NOMO-1 (cell line): ENCODE measurements around the gene VAV2.
"Not testable (repeated sequence)": the region's sequence is repeated elsewhere in the genome, so short reads cannot be mapped to it uniquely, and the experiment has no call there.

Experiments used
- DNase-seq, 2 experiments: peaks; one replicate each; lab custom pipeline; 2025; ENCODE audit not compliant: unreplicated experiment in 2 of 2; lab: John Stamatoyannopoulos, UW

VAV2 gene

DNA sequence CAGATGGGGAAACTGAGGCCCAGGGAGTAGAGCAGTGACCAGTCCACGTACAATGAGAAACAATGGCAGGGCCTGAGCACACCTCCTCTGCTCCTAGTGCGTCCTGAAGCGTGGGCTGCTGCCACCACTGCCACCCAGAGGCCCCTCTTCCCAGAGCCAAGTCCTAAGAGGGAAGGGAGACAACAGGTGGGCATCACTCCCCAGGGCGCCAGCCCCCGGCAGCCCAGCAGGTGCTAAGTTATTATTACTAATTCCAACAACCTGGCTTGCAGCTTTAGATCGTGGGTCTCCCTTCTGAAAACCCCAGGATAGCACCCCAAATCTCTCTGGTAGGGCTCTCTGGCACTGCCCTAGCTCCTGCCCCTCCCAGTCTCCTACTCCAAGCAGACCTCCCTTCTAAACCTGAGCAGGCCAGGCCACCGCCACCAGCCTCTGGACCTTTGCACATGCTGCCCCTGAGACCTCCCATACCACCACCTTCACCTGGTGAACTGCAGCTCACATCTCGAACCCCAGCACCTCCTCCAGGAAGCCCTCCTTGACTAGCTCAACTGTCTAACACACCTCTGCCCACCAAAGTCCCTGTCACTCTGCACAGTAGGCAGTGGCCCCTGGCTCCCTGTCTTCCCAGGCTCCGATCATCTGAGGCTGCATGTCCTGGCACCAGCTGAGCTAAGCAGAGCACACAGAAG, 65.8 kb downstream of the VAV2 start:
- no peak for DNase-seq

DNA sequence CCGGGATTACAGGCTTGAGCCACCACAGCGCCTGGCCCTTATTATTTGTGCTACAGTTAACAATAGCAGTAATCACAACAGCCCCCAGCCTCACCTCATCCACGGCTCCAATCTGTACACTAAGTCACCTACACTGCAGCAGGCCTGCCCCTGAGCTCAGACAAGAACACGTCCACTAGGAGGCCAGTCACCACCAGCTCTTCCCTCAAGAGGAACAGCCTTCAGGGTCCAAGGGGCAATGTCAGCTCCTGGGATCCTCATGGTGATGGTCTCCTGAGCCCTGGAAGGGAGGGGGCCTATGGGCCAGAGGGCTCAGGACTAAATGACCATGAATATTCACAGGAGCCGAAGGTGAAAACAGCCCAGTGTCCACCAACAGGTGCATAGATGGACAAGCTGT, 67.7 kb downstream of the VAV2 start:
- no peak for DNase-seq

DNA sequence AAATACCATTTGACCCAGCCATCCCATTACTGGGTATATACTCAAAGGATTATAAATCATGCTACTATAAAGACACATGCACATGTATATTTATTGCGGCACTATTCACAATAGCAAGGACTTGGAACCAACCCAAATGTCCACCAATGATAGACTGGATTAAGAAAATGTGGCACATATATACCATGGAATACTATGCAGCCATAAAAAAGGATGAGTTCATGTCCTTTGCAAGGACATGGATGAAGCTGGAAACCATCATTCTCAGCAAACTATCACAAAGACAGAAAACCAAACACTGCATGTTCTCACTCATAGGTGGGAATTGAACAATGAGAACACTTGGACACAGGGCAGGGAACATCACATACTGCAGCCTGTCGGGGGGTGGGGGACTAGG, 68.5 kb downstream of the VAV2 start:
- DNase-seq: not testable (repeated sequence)

DNA sequence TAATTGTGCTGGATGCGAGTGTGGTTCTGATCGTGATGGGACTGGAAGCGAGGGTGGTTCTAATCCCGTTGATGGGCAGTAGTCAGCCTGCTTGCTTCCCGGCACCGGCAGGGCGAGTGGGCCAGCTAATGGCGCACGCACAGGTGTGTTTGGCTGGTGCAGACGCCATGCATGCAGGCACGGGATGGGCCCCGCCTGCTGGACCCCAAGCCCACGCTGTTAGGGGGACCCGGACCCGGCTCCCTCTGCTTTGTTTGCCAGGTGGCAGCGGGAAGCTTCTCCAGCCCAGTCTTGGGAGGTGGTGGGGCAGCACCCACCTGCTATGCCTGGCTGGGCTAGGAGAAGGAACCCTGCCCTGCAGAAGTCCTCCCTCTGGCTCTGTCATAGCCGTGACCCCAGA, 70.3 kb downstream of the VAV2 start:
- DNase-seq: no peak

GRCh38 chr9:133920471-133920870, 71.7 kb downstream of the VAV2 start:
- DNase-seq: no peak

DNA sequence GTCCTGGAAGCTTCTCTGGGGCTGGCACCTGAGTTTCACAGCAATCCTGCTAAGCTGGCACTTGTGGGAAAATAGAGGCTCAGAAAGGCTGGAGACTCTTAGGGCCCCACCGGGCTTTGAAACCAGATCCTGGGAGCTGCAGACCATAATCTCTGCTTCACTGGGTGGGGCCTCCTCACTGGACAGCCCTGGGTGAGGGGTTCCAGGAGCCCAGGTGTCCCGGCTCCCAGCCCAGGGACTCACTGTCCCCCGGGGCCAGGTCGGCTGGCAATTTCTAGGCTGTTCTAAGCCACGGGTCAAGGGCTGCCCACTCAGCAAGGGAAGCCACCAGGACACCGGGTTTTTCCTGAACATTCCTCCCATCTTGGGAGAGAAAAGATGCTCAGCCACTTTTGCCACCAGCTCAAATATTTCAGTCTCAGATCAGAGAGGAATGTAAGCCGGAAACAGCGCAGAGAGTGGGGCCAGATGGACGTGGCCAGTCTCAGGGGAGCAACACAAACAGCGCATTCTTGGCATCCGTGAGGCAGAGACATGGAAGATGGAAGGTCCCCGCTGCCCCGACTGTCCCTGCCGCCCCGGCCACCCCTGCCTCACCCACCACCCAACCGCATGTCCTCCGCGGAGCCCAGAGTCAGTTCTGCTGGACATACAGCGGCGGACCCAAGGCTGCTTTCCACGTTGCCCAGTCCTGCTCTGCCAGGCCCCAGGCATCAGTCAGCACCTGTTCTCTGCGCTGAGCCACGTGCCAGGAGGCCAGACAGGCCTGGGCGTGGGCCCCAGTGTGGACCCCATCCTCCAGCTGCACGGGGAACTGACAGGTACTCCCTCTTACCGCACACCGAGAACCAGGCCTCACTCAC, 72.6 kb downstream of the VAV2 start:
- no peak for DNase-seq

GRCh38 chr9:133918111-133918813, 73.9 kb downstream of the VAV2 start:
- DNase-seq: no peak

GRCh38 chr9:133917375-133917774, 74.7 kb downstream of the VAV2 start:
- no peak for DNase-seq

- DNase-seq: no peak
These were observed 76.0 kb downstream of the VAV2 start for GRCh38 chr9:133916159-133916541.

DNA sequence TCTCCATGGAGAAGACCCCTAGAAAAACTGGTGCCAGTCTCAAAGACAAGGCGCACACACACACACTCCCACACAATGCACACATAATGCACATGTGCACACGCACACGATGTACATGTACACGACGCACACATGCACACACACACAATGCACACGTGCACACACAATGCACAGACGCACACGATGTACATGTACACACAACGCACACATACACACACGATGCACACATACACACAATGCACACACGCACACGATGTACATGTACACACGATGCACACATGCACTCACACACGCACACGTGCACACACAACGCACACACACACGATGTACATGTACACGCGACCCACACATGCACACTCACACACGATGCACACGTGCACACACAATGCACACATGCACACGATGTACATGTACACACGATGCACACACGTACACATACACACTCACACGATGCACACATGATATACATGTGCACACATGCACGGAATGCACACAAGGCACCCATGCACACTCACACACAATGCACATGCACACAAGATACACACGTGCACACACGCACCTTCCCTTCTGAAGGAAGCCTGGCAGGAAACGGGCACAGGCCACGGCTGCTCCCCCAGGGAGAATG, 76.5 kb downstream of the VAV2 start:
- DNase-seq: no peak

DNA sequence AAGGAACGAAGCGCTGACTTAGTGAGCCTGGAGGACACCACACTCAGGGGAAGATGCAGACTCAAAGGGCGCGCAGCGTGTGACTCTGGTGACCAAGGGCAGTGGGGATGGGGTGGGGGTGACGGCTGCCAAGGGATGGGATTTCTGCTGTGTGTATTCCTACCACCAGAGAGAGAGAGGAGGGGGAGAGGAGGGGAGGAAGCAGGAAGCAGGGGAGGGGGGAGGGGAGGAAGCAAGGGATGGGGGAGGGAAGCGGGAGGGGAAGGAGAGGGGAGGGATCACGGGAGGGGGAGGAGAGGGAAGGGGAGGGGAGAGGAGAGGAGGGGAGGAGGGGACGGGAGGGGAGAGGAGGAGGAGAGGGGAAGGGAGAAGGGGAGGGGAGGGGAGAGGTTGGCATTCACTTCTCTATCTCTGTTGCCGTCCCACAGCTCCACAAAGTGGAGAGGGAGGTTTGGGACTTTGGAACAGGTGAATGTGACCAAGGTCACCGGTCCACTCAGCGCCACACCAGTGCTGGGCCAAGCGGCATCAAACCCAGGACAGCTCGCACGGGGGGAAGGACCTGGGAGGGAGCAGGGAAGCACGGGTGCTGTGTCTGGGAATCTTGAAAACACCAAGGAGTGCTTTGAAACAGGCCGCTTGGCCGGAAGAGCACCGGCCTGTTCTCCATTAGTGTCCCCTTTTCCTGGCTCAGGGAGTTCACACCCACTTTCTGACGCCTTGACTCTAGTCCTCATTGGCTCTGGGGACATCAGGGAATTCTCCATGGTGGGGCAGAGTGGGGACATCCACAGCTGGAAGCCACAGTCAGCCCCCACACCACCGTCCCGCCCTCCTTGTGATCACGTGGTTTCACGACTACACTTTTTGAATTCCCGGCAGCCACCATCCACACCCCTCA, 77.4 kb downstream of the VAV2 start:
- DNase-seq: no peak

DNA sequence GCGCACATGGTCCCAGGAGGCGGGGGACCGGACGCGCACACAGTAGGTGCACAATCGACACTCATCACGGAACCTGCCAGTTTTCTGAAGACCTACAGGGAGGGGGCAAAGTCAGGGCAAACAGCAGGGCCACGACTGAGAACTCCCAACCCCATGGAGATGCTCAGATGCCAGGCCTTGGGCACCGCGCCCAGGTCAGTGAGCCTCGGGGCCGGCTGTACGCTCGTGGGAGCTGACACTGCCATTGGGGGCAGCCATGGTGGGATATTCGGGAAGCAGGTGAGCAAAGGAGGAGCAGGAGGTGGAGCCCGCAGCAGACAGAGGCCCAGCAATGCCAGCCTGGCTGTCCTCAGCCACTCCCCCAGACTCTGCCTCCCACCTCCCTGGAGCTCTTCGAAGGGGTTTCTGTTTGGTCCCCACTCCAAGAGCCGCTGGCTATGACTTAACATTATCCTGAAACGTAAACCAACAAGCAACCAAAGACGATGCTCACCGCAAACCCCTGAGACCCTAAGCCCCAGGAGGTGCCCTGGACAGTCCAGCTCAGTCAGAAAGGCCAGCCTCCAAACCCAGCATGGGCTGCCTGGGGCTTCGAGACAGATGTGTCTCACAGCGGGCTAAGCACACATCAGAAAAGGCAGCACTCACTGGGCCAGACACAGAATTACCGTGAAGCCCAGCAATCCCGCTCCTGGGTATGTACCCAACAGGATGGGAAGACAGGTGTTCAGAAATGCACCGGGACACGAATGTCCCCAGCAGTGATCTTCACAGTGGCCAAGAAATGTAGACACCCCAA, 78.4 kb downstream of the VAV2 start:
- DNase-seq: no peak

DNA sequence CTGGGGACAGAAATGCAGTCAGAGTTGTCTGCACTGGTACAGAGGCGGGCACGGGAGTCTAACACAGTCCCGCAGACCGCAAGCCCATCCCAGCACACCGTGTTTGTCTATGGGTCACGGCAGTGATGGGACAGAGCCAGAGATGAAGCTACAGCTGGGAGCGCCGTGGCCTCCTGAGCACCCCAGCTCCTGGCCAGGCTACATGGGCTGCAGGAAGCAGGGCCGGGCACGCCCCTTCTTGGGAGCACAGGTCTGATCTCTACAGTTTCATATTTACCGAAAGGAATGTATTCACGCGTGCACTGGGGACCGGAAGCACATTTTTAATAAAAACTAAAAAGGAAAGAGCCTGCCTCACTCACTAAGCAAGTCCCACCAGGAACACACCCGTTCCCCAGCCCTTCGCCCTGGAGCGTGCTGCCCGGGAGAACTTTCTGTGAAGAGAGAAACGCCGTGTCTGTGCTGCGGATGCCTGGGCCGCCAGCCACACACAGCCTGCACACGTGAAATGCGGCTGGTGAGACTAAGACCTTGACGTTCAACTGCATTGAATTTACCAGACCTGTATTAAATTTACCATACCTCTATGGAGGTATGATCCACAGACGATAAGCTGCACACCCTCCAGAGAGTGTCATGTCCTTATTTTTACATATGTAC, 81.1 kb downstream of the VAV2 start:
- no peak for DNase-seq

DNA sequence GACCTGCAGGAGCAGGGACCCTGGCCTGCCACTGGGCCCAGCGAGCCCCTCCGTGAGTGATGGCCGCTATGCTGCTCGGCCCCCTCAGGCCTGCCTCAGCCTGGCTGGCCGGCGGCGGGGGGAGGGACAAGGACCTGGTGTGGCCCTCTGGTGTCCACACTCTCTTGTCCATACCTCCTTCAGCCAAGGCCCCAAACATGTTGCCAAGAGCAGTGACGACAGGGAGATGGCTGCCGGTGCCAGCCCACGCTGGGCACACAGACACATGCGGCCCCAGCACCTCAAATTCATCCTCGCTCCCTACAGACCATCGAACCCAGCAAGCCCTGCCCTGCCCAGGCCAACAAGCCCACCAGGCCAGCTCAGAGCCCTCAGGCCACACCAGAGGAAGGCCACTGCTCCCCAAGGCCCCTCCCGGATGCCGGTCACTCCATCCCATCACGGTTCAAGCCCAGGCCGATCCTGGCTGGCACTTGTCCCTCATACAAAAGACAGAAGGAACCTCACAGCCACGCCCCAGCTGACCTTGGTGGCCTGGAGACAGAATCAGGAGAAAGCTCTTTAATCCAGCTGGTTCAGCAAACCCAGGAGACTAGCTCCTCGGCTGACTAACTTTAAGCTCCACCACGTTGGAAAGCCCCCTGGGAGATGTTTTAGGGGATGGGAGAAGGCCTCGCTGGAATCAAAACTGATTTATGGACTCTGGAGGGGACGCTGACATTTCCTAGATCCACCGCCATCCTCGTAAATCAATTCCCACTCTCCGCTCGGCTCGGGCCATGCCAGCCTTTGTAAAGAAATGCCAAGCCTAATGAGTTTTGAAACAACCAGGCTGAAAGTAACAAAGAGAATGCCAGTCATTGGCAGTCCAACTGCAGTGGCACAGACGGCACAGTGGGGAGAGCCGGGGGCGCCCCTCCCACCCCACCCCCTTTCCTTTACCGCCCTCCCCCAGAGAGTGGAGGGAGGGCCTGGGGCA, 84.9 kb downstream of the VAV2 start:
- DNase-seq: no peak

GRCh38 chr9:133906218-133906617, 85.9 kb downstream of the VAV2 start:
- DNase-seq: no peak

GRCh38 chr9:133905493-133905892, 86.6 kb downstream of the VAV2 start:
- no peak for DNase-seq

DNA sequence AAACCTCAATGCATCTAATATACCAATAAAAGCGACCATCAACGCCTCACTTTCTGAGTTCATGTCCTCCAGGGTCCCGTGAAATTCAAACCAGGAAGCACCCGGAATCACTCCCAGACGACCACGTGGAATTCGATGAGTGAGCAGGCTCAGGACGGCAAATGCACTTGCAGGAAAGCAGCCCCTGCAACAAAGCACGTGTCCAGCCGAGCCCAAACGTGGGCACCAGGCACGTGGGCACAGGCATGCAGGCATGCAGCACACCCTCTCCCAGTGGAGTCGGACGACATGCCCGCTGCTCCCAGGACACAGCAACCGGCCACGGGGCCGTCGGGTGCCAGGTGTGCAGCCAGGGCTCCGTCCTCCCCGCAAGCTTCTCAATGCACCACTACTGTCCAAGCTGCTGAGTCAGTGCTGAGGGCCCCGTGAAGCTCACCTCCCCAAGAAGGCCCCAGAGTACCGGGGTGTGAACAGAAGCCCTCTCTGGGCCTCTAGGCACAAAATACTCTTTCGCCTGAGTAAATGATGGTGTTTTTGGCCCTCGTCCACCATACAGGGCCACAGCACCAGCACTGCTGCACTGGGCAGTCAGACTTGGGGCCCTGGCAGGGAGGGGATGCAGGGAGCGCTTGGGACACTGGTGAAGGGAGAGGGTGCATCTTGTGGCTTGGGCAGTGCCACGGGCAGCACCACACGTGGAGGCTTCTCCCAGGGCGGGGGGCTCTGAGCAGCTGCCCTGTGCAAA, 87.6 kb downstream of the VAV2 start:
- no peak for DNase-seq
